ENCODE measurements around the gene RABL6.
"Not testable (repeated sequence)": the region's sequence is repeated elsewhere in the genome, so short reads cannot be mapped to it uniquely, and the experiment has no call there.

GRCh38 chr9:136842380-136842948 lies 34.7 kb downstream of the RABL6 start, which contains the start of gene AJM1:
- not testable (repeated sequence) for TF ChIP-seq YY1 (IDR thresholded peaks at IDR 0.05; ENCODE audit: insufficient read depth, insufficient read length); ZNF274 (IDR thresholded peaks at IDR 0.05; ENCODE audit: low read depth, low read length)
